Retina (tissue), 1 donor: Measurements from ENCODE around the gene TMEM14C.
A peak's percentile ranks its signal among the peaks of the same experiment; 100 is the strongest.
"Not testable (repeated sequence)": the region's sequence is repeated elsewhere in the genome, so short reads cannot be mapped to it uniquely, and the experiment has no call there.

ENCODE experiments used
- DNase-seq: peaks from one replicate; pipeline ENCODE4 v3.0.0-alpha.2; 2016

Gene TMEM14C

GRCh38 chr6:10721850-10722569 is 860 bp upstream of the TMEM14C start:
- no peak for DNase-seq

- no peak for DNase-seq
Observed at GRCh38 chr6:10722570-10722819, 375 bp upstream of the TMEM14C start.

GRCh38 chr6:10723567-10723881 is 654 bp downstream of the TMEM14C start:
- DNase-seq = no peak

GRCh38 chr6:10725044-10725443 is 2.2 kb downstream of the TMEM14C start:
- no peak for DNase-seq

- DNase-seq = no peak
Observed at GRCh38 chr6:10725716-10726115, 2.8 kb downstream of the TMEM14C start.

- DNase-seq = no peak
Observed at GRCh38 chr6:10730254-10730653, 7.4 kb downstream of the TMEM14C start.

GRCh38 chr6:10733151-10733715 is 10.4 kb downstream of the TMEM14C start:
- DNase-seq = no peak

GRCh38 chr6:10733863-10734262 is 11.0 kb downstream of the TMEM14C start:
- no peak for DNase-seq

- no peak for DNase-seq
Observed at GRCh38 chr6:10736731-10737130, 13.9 kb downstream of the TMEM14C start.

GRCh38 chr6:10740061-10740460 is 17.2 kb downstream of the TMEM14C start:
- DNase-seq = no peak

- not testable (repeated sequence) for DNase-seq
Observed at GRCh38 chr6:10741643-10742042, 18.8 kb downstream of the TMEM14C start.

- DNase-seq = no peak
Observed at GRCh38 chr6:10742251-10742650, 19.4 kb downstream of the TMEM14C start.

GRCh38 chr6:10743515-10743914 is 20.6 kb downstream of the TMEM14C start:
- DNase-seq = no peak

GRCh38 chr6:10745116-10745515 is 22.2 kb downstream of the TMEM14C start:
- no peak for DNase-seq

- DNase-seq = peak; percentile 5
Observed at GRCh38 chr6:10746915-10747250, 24.0 kb downstream of the TMEM14C start.

GRCh38 chr6:10747251-10747972 is 24.5 kb downstream of the TMEM14C start, which contains the start of gene TMEM14B:
TSS of gene TMEM14B (plus strand) at chr6:10747805. CDS start at chr6:10749246, 1,441 bp downstream.
- DNase-seq = peak; percentile 97

GRCh38 chr6:10749734-10750133 is 26.9 kb downstream of the TMEM14C start:
- DNase-seq = no peak

GRCh38 chr6:10750568-10750967 is 27.7 kb downstream of the TMEM14C start:
- not testable (repeated sequence) for DNase-seq

GRCh38 chr6:10751757-10752156 is 28.9 kb downstream of the TMEM14C start:
- DNase-seq = not testable (repeated sequence)

GRCh38 chr6:10756085-10756484 is 33.2 kb downstream of the TMEM14C start:
- DNase-seq = no peak

- no peak for DNase-seq
Observed at GRCh38 chr6:10759312-10759839, 36.5 kb downstream of the TMEM14C start.

- no peak for DNase-seq
Observed at GRCh38 chr6:10759884-10760329, 37.0 kb downstream of the TMEM14C start.

- no peak for DNase-seq
Observed at GRCh38 chr6:10763006-10763405, 40.1 kb downstream of the TMEM14C start.

GRCh38 chr6:10769419-10769818 is 46.5 kb downstream of the TMEM14C start:
- DNase-seq = no peak
